Measurements from ENCODE around the gene GBX1.

Gene GBX1

GRCh38 chr7:151110941-151111645, 56.4 kb downstream of the GBX1 start:
- peak; percentile 81 for DNase-seq

GRCh38 chr7:151110236-151110940, 57.1 kb downstream of the GBX1 start:
- no peak for DNase-seq

- no peak for DNase-seq
Measured at GRCh38 chr7:151109094-151110048, 58.1 kb downstream of the GBX1 start.

- DNase-seq, result no peak
Measured at GRCh38 chr7:151107882-151108281, 59.6 kb downstream of the GBX1 start.

GRCh38 chr7:151104411-151105235, 62.9 kb downstream of the GBX1 start:
- DNase-seq, result no peak

- DNase-seq, result no peak
Measured at GRCh38 chr7:151103973-151104372, 63.5 kb downstream of the GBX1 start.

- no peak for DNase-seq
Measured at GRCh38 chr7:151102991-151103390, 64.5 kb downstream of the GBX1 start.

GRCh38 chr7:151101621-151102396, 65.7 kb downstream of the GBX1 start:
- DNase-seq, result no peak

- no peak for DNase-seq
Measured at GRCh38 chr7:151100921-151101320, 66.6 kb downstream of the GBX1 start.

- no peak for DNase-seq
Measured at GRCh38 chr7:151099486-151100211, 67.8 kb downstream of the GBX1 start.

Measured in CD4-positive, alpha-beta T cell treated with Interleukin-17A for 4 hours (primary cell).